ENCODE measurements around the gene VSIG10L2. TPM values are rescaled to one million over a fixed set of nuclear protein-coding genes. Genes with fewer than 3 reads are reported as not detected.
A peak's percentile ranks its signal among the peaks of the same experiment; 100 is the strongest.

VSIG10L2 gene
- under 1 TPM in 1 of 10 donors, not detected in 9; 0.38 TPM for total RNA-seq
- under 1 TPM; 0.15 to 0.35 TPM for polyA plus RNA-seq
- long read RNA-seq, donor 1: 0 reads
- long read RNA-seq, donor 2: 0 reads
- long read RNA-seq, donor 3, partial matches to known transcripts: 0 of 1 reads
- long read RNA-seq, donor 3, other reads (novel, unspliced or antisense): 1 of 1 reads

DNA sequence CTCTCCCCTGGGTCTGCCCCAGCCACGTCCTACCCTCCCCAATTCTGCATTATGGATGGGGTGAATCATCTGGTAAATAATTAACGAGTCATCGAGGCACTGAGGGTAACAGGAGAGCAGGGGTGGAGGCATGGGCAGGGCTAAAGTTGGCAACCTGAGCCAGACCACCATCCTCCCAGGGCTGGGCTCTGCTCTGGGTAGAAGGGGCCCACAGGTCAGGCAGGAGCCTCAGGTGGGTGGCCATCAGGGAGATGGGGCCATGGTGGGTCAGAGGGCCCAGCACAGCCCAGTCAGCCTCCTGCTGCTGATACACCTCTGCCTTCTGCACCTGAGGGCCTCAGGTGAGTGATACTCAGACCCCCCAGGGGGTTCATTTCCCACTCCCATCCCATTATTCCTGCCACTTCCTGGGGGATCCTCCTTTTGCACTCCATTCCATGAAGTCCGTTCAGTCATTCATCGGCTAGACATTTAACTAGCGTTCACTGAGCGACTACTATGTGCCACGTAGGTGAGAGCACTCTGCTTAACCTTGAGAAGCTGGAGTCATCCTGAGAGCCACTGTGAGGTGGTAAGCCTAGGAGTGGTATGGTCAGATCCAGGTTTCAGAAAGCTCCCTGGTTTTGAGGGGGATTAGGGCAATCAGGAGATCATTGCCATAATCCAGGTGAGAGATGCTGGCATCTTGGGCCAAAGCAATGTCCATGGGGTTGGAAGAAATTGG is at the start of gene VSIG10L2:
VSIG10L2 (plus strand) TSS at position 248 of the 724 bp plus-strand sequence; CDS start at position 260, 12 bp downstream.
- Histone ChIP-seq H3K27me3 (peaks cover 0 to 4% (median 0%) of the 10 kb centered on the region in 7 donors), H3K27ac (no peak within 1 kb of the TSS), H3K4me3 (no peak within 1 kb of the TSS), H3K4me1 (peaks cover 12 to 26% (median 22%) of the 10 kb centered on the region in 9 donors), H3K9me3 (no peaks in the 10 kb centered on the region), H3K36me3 (no peaks in the 10 kb centered on the region)
- TF ChIP-seq, protein P1, sequence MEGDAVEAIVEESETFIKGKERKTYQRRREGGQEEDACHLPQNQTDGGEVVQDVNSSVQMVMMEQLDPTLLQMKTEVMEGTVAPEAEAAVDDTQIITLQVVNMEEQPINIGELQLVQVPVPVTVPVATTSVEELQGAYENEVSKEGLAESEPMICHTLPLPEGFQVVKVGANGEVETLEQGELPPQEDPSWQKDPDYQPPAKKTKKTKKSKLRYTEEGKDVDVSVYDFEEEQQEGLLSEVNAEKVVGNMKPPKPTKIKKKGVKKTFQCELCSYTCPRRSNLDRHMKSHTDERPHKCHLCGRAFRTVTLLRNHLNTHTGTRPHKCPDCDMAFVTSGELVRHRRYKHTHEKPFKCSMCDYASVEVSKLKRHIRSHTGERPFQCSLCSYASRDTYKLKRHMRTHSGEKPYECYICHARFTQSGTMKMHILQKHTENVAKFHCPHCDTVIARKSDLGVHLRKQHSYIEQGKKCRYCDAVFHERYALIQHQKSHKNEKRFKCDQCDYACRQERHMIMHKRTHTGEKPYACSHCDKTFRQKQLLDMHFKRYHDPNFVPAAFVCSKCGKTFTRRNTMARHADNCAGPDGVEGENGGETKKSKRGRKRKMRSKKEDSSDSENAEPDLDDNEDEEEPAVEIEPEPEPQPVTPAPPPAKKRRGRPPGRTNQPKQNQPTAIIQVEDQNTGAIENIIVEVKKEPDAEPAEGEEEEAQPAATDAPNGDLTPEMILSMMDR (IDR thresholded peaks at IDR 0.05): no peak
- intact Hi-C loops (cut with DNase I): loop anchor here in 2 of 10 donors (5.0 to 10.0 kb wide), 2 partner anchors 109 to 246 kb away; no protein-coding TSS in a partner anchor
- DNase-seq: no peak
- ATAC-seq: no peak
- 88 to 90% methylated on average over 8 of the region's 8 CpGs for WGBS, 2 donors

DNA sequence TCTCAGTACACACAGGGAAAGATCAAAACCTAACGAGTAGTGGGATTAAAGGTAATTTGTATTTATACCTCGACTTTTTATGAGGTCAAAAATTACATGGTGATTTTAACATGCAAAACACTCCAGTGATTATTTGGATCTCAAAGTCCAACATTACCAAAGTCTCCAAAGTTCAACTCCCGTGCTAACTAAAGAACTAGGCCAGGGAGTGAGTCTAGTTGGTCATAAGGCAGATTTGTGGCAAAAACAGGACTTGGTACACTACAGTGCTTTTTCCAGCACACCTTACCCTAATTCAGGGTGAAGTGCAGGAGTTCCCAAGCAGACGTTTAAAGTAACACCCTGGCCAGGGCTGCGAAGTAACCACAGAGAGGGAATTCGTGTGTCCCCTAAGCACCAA is 44.0 kb upstream of the VSIG10L2 start:
- peaks cover 6 to 30% (median 23%) of the 10 kb centered on the region in 9 donors for H3K4me1 ChIP-seq
- H3K4me3 ChIP-seq: peak overlapping the region in 5 of 10 donors; percentile 65 to 81 (median 72)
- 79 to 82% methylated on average over 6 of the region's 6 CpGs for WGBS, 2 donors
- H3K36me3 ChIP-seq: peaks cover 0 to 30% (median 0%) of the 10 kb centered on the region in 9 donors
- intact Hi-C loops (cut with DNase I): no loop called here
- TF ChIP-seq, protein P1 (IDR thresholded peaks at IDR 0.05): no peak
- ATAC-seq (no peak), DNase-seq (no peak)
- H3K27ac ChIP-seq: no peak overlapping the region
- peaks cover 0 to 36% (median 28%) of the 10 kb centered on the region in 7 donors for H3K27me3 ChIP-seq
- H3K9me3 ChIP-seq: no peaks in the 10 kb centered on the region

DNA sequence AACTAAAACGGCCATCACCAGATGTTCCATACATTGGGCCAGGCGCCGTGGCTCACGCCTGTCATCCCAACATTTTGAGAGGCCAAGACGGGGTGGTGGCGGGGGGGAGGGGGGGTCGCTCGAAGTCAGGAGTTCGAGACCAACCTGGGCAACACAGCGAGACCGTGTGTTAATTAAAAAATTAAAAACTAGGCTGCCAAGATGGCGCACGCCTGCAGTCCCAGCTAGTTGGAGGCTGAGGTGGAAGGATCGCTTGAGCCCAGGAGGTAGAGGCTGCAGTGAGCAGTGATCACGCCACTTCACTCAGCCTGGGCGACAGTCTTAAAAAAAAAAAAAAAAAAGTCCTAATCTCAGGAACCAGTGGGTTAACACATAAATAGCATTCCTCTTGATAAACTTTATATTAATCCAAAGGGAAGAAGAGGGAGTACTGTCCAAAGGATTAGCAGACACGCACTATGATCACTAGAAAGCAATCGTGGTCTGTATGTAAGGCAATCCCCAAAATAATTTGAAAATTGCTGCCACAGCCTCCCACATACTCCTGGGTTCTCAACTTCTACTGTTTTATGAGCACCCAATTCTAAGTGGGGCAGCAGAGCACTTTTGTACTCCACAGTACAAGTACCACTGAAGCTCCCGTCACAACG is 43.4 kb upstream of the VSIG10L2 start:
- Histone ChIP-seq H3K27me3 (peaks cover 0 to 36% (median 28%) of the 10 kb centered on the region in 7 donors), H3K9me3 (no peaks in the 10 kb centered on the region), H3K36me3 (peaks cover 0 to 30% (median 0%) of the 10 kb centered on the region in 9 donors), H3K27ac (peak overlapping the region in 9 of 10 donors; percentile 75 to 90 (median 87)), H3K4me1 (peaks cover 6 to 30% (median 23%) of the 10 kb centered on the region in 9 donors), H3K4me3 (peak overlapping the region; percentile 43 to 90 (median 70))
- TF ChIP-seq, protein P1 (IDR thresholded peaks at IDR 0.05): no peak
- 46 to 53% methylated on average over 20 of the region's 20 CpGs for WGBS, 2 donors
- intact Hi-C loops (cut with DNase I): no loop called here
- peak in 2 of 8 donors; percentile 12 to 39 for ATAC-seq
- no peak for DNase-seq

All from heart right ventricle (tissue), 16 donors.